Loucy (cell line): Measurements from ENCODE around the gene AIG1.

Source experiments
- EZH2phosphoT487 ChIP-seq: fragments of 200-600 bp; IDR thresholded peaks from 2 replicates; pipeline ENCODE4 v1.6.1; 2018; ENCODE audit warnings: antibody characterized with exemption, mild to moderate bottlenecking, moderate library complexity, borderline replicate concordance
- TF ChIP-seq, protein P1 (sequence below): fragments of 200-600 bp; sonication (generic); conservative IDR thresholded peaks from 2 replicates; pipeline ENCODE4 v1.5.1; 2014; ENCODE audit warnings: mild to moderate bottlenecking, antibody characterized with exemption, low read length

DNA sequence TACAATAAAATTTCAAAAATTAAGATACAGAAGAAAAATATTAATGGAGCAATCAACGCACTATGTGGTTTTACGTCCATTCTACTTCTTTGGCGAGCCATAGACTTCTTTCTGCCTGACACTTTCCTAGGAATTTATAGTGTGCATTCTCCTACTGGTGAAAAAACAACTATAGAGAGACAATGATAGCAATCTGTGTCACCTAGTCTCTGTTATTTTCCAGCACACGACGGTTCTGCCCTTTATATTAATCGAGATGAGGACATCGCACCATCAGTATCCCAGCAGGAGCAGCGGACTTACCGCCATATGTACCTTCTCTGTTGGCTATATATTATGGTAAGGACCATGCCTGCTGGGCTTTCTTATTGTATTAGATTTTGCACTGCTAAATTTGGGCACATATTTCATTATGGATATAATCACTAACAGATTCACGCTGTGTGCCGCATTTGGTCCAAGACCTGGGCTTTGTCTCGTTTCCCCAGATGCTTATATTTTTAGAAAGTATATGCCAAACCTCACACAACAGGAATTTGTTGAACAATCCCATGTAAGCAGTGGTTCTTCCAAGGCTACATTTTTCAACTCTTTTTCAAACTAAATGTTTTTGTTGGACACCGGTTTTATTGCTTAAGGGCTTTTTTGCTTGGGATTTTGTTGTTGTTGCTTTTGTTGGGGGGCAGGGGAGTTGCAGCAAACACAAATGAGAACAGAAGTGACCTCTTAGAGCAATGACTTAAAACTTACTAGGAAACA lies 223.4 kb downstream of the AIG1 start:
- TF ChIP-seq, protein P1, sequence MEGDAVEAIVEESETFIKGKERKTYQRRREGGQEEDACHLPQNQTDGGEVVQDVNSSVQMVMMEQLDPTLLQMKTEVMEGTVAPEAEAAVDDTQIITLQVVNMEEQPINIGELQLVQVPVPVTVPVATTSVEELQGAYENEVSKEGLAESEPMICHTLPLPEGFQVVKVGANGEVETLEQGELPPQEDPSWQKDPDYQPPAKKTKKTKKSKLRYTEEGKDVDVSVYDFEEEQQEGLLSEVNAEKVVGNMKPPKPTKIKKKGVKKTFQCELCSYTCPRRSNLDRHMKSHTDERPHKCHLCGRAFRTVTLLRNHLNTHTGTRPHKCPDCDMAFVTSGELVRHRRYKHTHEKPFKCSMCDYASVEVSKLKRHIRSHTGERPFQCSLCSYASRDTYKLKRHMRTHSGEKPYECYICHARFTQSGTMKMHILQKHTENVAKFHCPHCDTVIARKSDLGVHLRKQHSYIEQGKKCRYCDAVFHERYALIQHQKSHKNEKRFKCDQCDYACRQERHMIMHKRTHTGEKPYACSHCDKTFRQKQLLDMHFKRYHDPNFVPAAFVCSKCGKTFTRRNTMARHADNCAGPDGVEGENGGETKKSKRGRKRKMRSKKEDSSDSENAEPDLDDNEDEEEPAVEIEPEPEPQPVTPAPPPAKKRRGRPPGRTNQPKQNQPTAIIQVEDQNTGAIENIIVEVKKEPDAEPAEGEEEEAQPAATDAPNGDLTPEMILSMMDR = no peak
- TF ChIP-seq EZH2phosphoT487 = no peak
